Ovary (tissue), 9 donors: Measurements from ENCODE around the gene ZNF584. TPM values are rescaled to one million over a fixed set of nuclear protein-coding genes. Genes with fewer than 3 reads are reported as not detected.

Source experiments
- DNase-seq, 5 donors: peaks; one replicate each; pipeline ENCODE4 v3.0.0-alpha.2; 2019 to 2020
- H3K27ac ChIP-seq, 2 donors: fragments of 200-600 bp; one replicate each; pipeline versions ENCODE4 v1.5.1 to v1.8.0; 2019 to 2022
- H3K27me3 ChIP-seq: fragments of 200-600 bp; one replicate; pipeline ENCODE4 v1.8.0; 2022
- H3K36me3 ChIP-seq: fragments of 200-600 bp; sonication (generic); one replicate; pipeline ENCODE4 v1.5.1; 2019
- H3K4me1 ChIP-seq: one replicate; pipeline ENCODE4 v1.8.1; 2013; ENCODE audit warnings: mild to moderate bottlenecking, moderate library complexity; ENCODE audit not compliant: insufficient read depth
- H3K4me3 ChIP-seq: fragments of 200-600 bp; sonication (generic); one replicate; pipeline ENCODE4 v1.5.1; 2017
- H3K9me3 ChIP-seq, 2 donors: fragments of 200-600 bp in 1 of 2; sonication (generic) in 1 of 2; one replicate each; pipeline versions ENCODE4 v1.5.1 to v1.8.1; 2013 to 2019; ENCODE audit warnings: mild to moderate bottlenecking in 1 of 2, moderate library complexity in 1 of 2
- EP300 ChIP-seq: sonication (generic); formaldehyde crosslinking; IDR thresholded peaks from one replicate; pipeline ENCODE4 v1.6.1; 2017; ENCODE audit warnings: antibody characterized with exemption
- POLR2A ChIP-seq: fragments of 450-650 bp; IDR thresholded peaks from one replicate; pipeline ENCODE4 v1.6.1; 2017; ENCODE audit warnings: antibody characterized with exemption, mild to moderate bottlenecking, moderate library complexity
- WGBS, 3 donors: extraction: QIAGEN DNeasy Blood & Tissue Kit in 1 of 3; methylation state at CpG; one replicate each; pipeline versions ENCODE4 v1.1.5 to v1.1.7; 2013 to 2017; 5-methylcytosine and 5-hydroxymethylcytosine counted together
- intact Hi-C, 4 donors: fragments of 100-400 bp; cut with DNase I; formaldehyde crosslinking; loops; one replicate each; pipeline versions ENCODE4 v1.11.0 to v1.15.1; 2022 to 2023
- polyA plus RNA-seq, 2 donors: library from polyadenylated mRNA; stranded (reverse); fragments of 200-250 nt in 1 of 2; fragments of 350-450 nt in 1 of 2; fragmentation: Illumina TruSeq in 1 of 2; extraction: RNeasy Lipid Tissue Mini Kit (QIAGEN cat#74804) in 1 of 2; gene quantifications; one replicate each; pipeline ENCODE4 v1.2.3, GENCODE V29; 2013 to 2014
- total RNA-seq, 7 donors: library from RNA; depleted of rRNA in 2 of 7; stranded (reverse); fragments of >200 nt in 2 of 7; fragmentation: NEBNext Ultra II Directional in 3 of 7; extraction: Animal tissue kit (Norgen Biotek cat#: 25700) in 3 of 7; gene quantifications; one replicate each; pipeline versions ENCODE4 v1.1.0 to v1.2.4, GENCODE V29; 2016 to 2023
- TF ChIP-seq, protein P1 (sequence below), 3 donors: fragments of 450-650 bp in 2 of 3; fragments of 200-600 bp in 1 of 3; IDR thresholded peaks; one replicate each; pipeline versions ENCODE4 v1.5.1 to v1.8.0; 2016 to 2022; ENCODE audit warnings: antibody characterized with exemption in 3 of 3, mild to moderate bottlenecking in 1 of 3
- donor health status: DM: no; HTN: no; CAD: no; lungs with moderate emphysema.
- donor health status: DM: no; HTN: no; CAD: no.
- donor health status: Bipolar disorder and iron deficiency.
- donor health status: DM: yes; HTN: yes; CAD: no.
- donor health status: DM: no; HTN: no; CAD: no.
- donor health status: DM: yes; HTN: yes; CAD: no.

Gene ZNF584
- total and polyA plus RNA-seq, 9 donors, result 11.0 to 24.3 (median 21.4) TPM

DNA sequence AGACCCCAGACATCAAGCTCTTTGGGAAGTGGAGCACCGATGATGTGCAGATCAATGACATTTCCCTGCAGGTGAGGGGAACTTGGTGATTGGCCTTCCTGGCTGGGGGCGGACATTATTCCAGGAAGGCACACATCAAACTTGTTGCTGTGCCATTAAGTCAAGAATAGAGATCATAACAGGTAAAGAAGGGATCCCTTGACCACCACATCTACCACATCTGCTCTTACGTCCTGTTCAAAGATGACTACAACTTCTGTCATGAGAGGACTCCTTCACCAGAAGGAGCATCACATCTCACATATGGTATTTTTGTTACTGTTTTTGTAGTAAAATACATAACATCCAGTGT is 20.3 kb upstream of the ZNF584 start:
- peaks cover 20% of the 10 kb centered on the region for H3K4me1 ChIP-seq
- no peak for DNase-seq
- H3K9me3 ChIP-seq, result no peaks in the 10 kb centered on the region
- no peaks in the 10 kb centered on the region for H3K36me3 ChIP-seq
- 77 to 81% (median 80%) methylated on average over 3 of the region's 3 CpGs for WGBS, 3 donors
- H3K4me3 ChIP-seq, result peak overlapping the region; percentile 82
- intact Hi-C loops, result no loop called here
- TF ChIP-seq EP300, result no peak
- TF ChIP-seq POLR2A, result no peak
- TF ChIP-seq, protein P1, sequence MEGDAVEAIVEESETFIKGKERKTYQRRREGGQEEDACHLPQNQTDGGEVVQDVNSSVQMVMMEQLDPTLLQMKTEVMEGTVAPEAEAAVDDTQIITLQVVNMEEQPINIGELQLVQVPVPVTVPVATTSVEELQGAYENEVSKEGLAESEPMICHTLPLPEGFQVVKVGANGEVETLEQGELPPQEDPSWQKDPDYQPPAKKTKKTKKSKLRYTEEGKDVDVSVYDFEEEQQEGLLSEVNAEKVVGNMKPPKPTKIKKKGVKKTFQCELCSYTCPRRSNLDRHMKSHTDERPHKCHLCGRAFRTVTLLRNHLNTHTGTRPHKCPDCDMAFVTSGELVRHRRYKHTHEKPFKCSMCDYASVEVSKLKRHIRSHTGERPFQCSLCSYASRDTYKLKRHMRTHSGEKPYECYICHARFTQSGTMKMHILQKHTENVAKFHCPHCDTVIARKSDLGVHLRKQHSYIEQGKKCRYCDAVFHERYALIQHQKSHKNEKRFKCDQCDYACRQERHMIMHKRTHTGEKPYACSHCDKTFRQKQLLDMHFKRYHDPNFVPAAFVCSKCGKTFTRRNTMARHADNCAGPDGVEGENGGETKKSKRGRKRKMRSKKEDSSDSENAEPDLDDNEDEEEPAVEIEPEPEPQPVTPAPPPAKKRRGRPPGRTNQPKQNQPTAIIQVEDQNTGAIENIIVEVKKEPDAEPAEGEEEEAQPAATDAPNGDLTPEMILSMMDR (IDR thresholded peaks at IDR 0.05), result no peak
- no peaks in the 10 kb centered on the region for H3K27me3 ChIP-seq
- H3K27ac ChIP-seq, result no peak overlapping the region

DNA sequence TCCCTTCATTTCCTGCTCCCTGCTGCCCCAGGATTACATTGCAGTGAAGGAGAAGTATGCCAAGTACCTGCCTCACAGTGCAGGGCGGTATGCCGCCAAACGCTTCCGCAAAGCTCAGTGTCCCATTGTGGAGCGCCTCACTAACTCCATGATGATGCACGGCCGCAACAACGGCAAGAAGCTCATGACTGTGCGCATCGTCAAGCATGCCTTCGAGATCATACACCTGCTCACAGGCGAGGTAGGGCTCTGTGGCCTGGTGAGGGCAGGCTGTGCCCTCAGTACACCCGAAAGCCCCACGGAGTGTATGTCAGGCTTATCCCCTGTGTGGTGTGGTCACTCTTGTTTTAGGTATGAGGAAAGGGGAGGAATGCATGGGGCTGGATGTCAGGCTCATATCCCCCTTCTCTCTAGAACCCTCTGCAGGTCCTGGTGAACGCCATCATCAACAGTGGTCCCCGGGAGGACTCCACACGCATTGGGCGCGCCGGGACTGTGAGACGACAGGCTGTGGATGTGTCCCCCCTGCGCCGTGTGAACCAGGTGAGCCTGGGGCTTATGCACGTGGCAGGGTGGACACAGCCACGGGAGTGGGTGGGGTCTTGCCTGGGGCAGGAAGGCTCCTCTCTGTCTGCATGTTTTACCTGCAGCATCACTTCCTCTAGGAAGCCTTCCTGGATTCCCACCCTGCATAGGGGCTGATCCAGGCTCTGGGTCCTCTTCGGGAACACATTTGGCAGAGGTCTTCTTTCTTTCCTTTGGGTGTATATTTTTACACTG is 15.3 kb upstream of the ZNF584 start:
- intact Hi-C loops, result no loop called here
- no peaks in the 10 kb centered on the region for H3K36me3 ChIP-seq
- 87 to 89% (median 88%) methylated on average over 26 of the region's 26 CpGs for WGBS, 3 donors
- no peak overlapping the region for H3K27ac ChIP-seq
- H3K4me1 ChIP-seq, result peaks cover 8% of the 10 kb centered on the region
- DNase-seq, result no peak
- no peak overlapping the region for H3K4me3 ChIP-seq
- H3K27me3 ChIP-seq, result peaks cover 5% of the 10 kb centered on the region
- TF ChIP-seq POLR2A (no peak), EP300 (no peak)
- TF ChIP-seq, protein P1 (IDR thresholded peaks at IDR 0.05), result no peak
- H3K9me3 ChIP-seq, result no peaks in the 10 kb centered on the region

DNA sequence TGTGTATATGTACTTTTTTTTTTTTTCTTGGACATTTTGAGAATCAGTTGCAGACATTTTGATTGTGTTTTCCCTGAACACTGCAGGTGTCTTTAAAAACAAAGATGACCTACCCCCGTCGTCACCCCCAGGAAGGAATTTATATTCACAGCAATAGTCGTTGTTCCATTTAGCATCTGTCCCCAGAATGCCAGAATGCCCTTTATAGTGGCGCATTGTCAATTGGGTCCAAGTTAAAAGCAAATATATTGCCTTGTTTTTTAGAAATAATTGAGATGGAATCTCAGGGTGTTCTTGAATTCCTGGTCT is 14.8 kb upstream of the ZNF584 start:
- no peak overlapping the region for H3K27ac ChIP-seq
- peaks cover 6% of the 10 kb centered on the region for H3K4me1 ChIP-seq
- peaks cover 5% of the 10 kb centered on the region for H3K27me3 ChIP-seq
- intact Hi-C loops, result no loop called here
- no peak overlapping the region for H3K4me3 ChIP-seq
- no peak for DNase-seq
- TF ChIP-seq, protein P1 (IDR thresholded peaks at IDR 0.05), result no peak
- H3K36me3 ChIP-seq, result no peaks in the 10 kb centered on the region
- WGBS, 3 donors, result 81 to 85% (median 82%) methylated on average over 4 of the region's 4 CpGs
- H3K9me3 ChIP-seq, result no peaks in the 10 kb centered on the region

DNA sequence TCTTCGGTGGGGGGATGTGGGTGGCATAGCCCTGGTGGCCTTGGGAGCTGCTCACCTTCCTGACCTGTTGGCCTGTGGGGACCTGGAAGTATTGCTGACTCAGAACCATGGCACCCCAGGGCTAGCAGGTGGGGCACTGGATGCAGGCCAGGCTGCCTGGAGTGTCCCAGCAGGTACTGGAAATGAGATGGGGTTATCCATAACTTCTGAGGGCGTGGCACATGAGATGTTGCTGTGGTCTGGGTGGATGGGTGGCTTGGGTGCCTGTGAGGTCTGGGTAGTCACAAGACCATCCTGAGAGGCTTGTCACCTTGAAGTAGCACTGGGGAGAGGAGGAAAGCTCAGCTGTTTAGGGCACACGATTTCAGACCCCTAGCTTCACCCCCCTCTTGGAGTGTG is 13.6 kb upstream of the ZNF584 start:
- Histone ChIP-seq H3K27ac (no peak overlapping the region), H3K9me3 (no peaks in the 10 kb centered on the region), H3K4me1 (peaks cover 6% of the 10 kb centered on the region), H3K36me3 (no peaks in the 10 kb centered on the region), H3K27me3 (peaks cover 5% of the 10 kb centered on the region), H3K4me3 (no peak overlapping the region)
- peak in 1 of 5 donors; percentile 28 for DNase-seq
- intact Hi-C loops, result no loop called here
- TF ChIP-seq EP300 (no peak), POLR2A (no peak)
- TF ChIP-seq, protein P1 (IDR thresholded peaks at IDR 0.05), result no peak
- whole genome bisulfite sequencing, 3 donors, result 61 to 66% (median 63%) methylated on average over 3 of the region's 3 CpGs
